PC-9 (cell line): ENCODE data around the gene FAM184A. TPM values are rescaled to one million over a fixed set of nuclear protein-coding genes. Genes with fewer than 3 reads are reported as not detected.

ENCODE experiments used
- BruUV-seq: library from RNA; stranded (reverse); fragments of 400-500 nt; replicated peaks from 2 replicates; lab custom pipeline; 2021; lab: Mats Ljungman, UMichigan
- CTCF ChIA-PET: fragments of 300-600 bp; sonication (Branson Sonifier 250); formaldehyde crosslinking; loops from one replicate; lab custom pipeline; 2022; ENCODE audit warnings: antibody characterized with exemption; lab: Charles Lee
- POLR2A ChIA-PET: fragments of 300-600 bp; sonication (Branson Sonifier 250); formaldehyde crosslinking; loops from one replicate; lab custom pipeline; 2022; ENCODE audit warnings: antibody characterized with exemption; ENCODE audit not compliant: unreplicated experiment; lab: Charles Lee
- DNase-seq, 2 experiments: peaks; one replicate each; pipeline versions ENCODE4 v3.0.0 to v3.0.0-alpha.2; 2015 to 2022; ENCODE audit warnings: mixed read lengths in 1 of 2
- H2AFZ ChIP-seq: fragments of 200-600 bp; sonication (generic); 2 replicates; pipeline ENCODE4 v1.8.1; 2017; ENCODE audit warnings: antibody characterized with exemption
- H3F3A ChIP-seq: fragments of 200-600 bp; sonication (generic); 2 replicates; pipeline ENCODE4 v1.8.1; 2017; ENCODE audit warnings: antibody characterized with exemption, mild to moderate bottlenecking, low read depth; ENCODE audit not compliant: insufficient read depth
- H3K27ac ChIP-seq: fragments of 200-600 bp; sonication (generic); 2 replicates; pipeline ENCODE4 v1.6.1; 2016; ENCODE audit warnings: mixed run types
- H3K27me3 ChIP-seq: fragments of 200-600 bp; sonication (generic); 2 replicates; pipeline ENCODE4 v1.6.1; 2016; ENCODE audit warnings: low read depth, mixed run types; ENCODE audit not compliant: insufficient read depth
- H3K36me3 ChIP-seq: fragments of 200-600 bp; sonication (generic); 2 replicates; pipeline ENCODE4 v1.6.1; 2016; ENCODE audit warnings: low read depth, mixed run types
- H3K4me1 ChIP-seq: fragments of 200-600 bp; sonication (generic); replicated peaks from 2 replicates; pipeline ENCODE4 v1.6.1; 2016; ENCODE audit warnings: mixed run types; ENCODE audit not compliant: insufficient read depth
- H3K4me2 ChIP-seq: fragments of 200-600 bp; sonication (generic); 2 replicates; pipeline ENCODE4 v1.6.1; 2017; ENCODE audit warnings: mixed run types
- H3K4me3 ChIP-seq: fragments of 200-600 bp; sonication (generic); 2 replicates; pipeline ENCODE4 v1.6.1; 2016; ENCODE audit warnings: mixed run types
- H3K79me2 ChIP-seq: fragments of 200-600 bp; sonication (generic); 2 replicates; pipeline ENCODE4 v1.6.1; 2017; ENCODE audit warnings: low read depth, mixed run types
- H3K9me2 ChIP-seq: fragments of 200-600 bp; sonication (generic); 2 replicates; pipeline ENCODE4 v1.8.1; 2017; ENCODE audit warnings: mild to moderate bottlenecking; ENCODE audit not compliant: insufficient read depth
- H3K9me3 ChIP-seq: fragments of 200-600 bp; sonication (generic); 2 replicates; pipeline ENCODE4 v1.8.1; 2016; ENCODE audit warnings: low read depth; ENCODE audit not compliant: insufficient read depth
- H4K20me1 ChIP-seq: fragments of 200-600 bp; sonication (generic); 2 replicates; pipeline ENCODE4 v1.8.1; 2017; ENCODE audit not compliant: insufficient read depth
- CTCF ChIP-seq: fragments of 200-600 bp; sonication (generic); conservative IDR thresholded peaks from 2 replicates; pipeline ENCODE4 v1.6.1; 2017; ENCODE audit warnings: mixed run types, antibody characterized with exemption, mild to moderate bottlenecking, moderate library complexity
- EZH2 ChIP-seq: fragments of 200-600 bp; sonication (generic); IDR thresholded peaks from 2 replicates; pipeline ENCODE4 v1.8.0; 2017; ENCODE audit warnings: antibody characterized with exemption, low read depth
- intact Hi-C: fragments of 100-400 bp; cut with micrococcal nuclease; formaldehyde crosslinking; loops from one replicate; pipeline ENCODE4 v1.10.0; 2022; ENCODE audit not compliant: unreplicated experiment
- total RNA-seq: library from RNA; stranded (reverse); gene quantifications from 2 replicates; pipeline ENCODE4 v1.2.3, GENCODE V29; 2021

Gene FAM184A
- total RNA-seq, 1 experiment from 2014 or later = 0.85 TPM

DNA sequence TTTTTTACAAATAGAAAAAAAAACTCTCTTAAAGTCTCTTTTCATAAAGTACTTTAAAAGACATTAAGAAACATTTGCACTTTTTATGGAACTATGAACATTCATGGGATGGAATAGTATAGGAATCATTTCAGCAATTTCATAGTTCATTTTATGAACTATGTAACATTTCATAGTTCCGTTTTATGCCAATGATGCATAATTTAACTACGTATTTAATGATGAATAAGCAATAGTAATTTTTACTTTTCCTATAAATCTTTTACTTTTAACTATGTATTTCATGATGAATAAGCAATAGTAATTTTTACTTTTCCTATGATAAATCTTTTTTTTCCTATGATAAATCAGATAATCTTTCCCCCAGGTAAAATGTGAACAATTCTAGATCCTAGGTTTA lies 47.7 kb downstream of the FAM184A start:
- H3K4me2 ChIP-seq = no peak overlapping the region
- no peak overlapping the region for H3K4me3 ChIP-seq
- no peaks in the 10 kb centered on the region for H3K36me3 ChIP-seq
- no peaks in the 10 kb centered on the region for H4K20me1 ChIP-seq
- no peaks in the 10 kb centered on the region for H3K9me2 ChIP-seq
- H3K79me2 ChIP-seq = no peaks in the 10 kb centered on the region
- POLR2A ChIA-PET = no interaction called here
- no peaks in the 10 kb centered on the region for H3K4me1 ChIP-seq
- no peak for DNase-seq
- no peaks in the 10 kb centered on the region for H3K9me3 ChIP-seq
- intact Hi-C loops = no loop called here
- TF ChIP-seq EZH2 (no peak), CTCF (no peak)
- no peak overlapping the region for H3K27ac ChIP-seq
- CTCF ChIA-PET = no interaction called here
- no TSS peak for BruUV-seq
- no peaks in the 10 kb centered on the region for H3K27me3 ChIP-seq
- H3F3A ChIP-seq = no peaks in the 10 kb centered on the region
- H2AFZ ChIP-seq = no peak overlapping the region

DNA sequence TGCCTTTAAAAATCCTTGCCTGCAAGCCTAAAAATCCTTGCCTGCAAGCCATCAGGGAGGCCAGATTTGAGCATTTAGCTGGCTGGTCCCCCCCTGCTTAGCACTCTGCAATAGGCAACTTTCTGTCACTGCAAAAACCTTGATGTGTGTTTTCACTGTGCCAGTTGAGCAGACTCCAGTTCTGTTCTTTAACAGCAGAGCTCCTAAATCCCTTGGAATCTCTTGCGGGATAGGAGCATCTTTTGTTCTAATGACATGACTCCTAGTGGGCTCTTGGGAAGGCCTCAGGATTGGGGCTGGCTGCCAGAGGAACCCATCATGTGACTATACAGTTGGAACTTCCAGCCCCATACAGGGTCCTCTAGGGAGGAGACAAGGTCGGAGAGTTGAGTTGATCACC lies 50.4 kb downstream of the FAM184A start:
- Histone ChIP-seq H3K4me1 (no peaks in the 10 kb centered on the region), H4K20me1 (no peaks in the 10 kb centered on the region), H3F3A (no peaks in the 10 kb centered on the region), H3K79me2 (no peaks in the 10 kb centered on the region), H3K4me2 (no peak overlapping the region), H3K27me3 (no peaks in the 10 kb centered on the region), H3K4me3 (no peak overlapping the region), H2AFZ (no peak overlapping the region), H3K27ac (no peak overlapping the region), H3K9me3 (no peaks in the 10 kb centered on the region), H3K36me3 (no peaks in the 10 kb centered on the region), H3K9me2 (no peaks in the 10 kb centered on the region)
- no peak for DNase-seq
- CTCF ChIA-PET = no interaction called here
- intact Hi-C loops = no loop called here
- POLR2A ChIA-PET = no interaction called here
- no peak for TF ChIP-seq CTCF
- no peak for TF ChIP-seq EZH2
- BruUV-seq = no TSS peak

- no peak overlapping the region for H2AFZ ChIP-seq
- H3K79me2 ChIP-seq = no peaks in the 10 kb centered on the region
- H3K9me2 ChIP-seq = no peaks in the 10 kb centered on the region
- no peak overlapping the region for H3K4me2 ChIP-seq
- H3K27me3 ChIP-seq = no peaks in the 10 kb centered on the region
- H3K27ac ChIP-seq = no peak overlapping the region
- DNase-seq = no peak
- POLR2A ChIA-PET = no interaction called here
- H3K4me1 ChIP-seq = no peaks in the 10 kb centered on the region
- H3K4me3 ChIP-seq = no peak overlapping the region
- H3K36me3 ChIP-seq = no peaks in the 10 kb centered on the region
- CTCF ChIA-PET = no interaction called here
- H3F3A ChIP-seq = no peaks in the 10 kb centered on the region
- TF ChIP-seq CTCF (no peak), EZH2 (no peak)
- no TSS peak for BruUV-seq
- no peaks in the 10 kb centered on the region for H4K20me1 ChIP-seq
- no peaks in the 10 kb centered on the region for H3K9me3 ChIP-seq
- intact Hi-C loops = no loop called here
Observed at GRCh38 chr6:119027465-119027864, 51.0 kb downstream of the FAM184A start.
